Measurements from ENCODE around the gene MNX1. TPM values are rescaled to one million over a fixed set of nuclear protein-coding genes. Genes with fewer than 3 reads are reported as not detected.

The MNX1 gene
- total RNA-seq, 2 experiments from 2014 or later, result not detected

DNA sequence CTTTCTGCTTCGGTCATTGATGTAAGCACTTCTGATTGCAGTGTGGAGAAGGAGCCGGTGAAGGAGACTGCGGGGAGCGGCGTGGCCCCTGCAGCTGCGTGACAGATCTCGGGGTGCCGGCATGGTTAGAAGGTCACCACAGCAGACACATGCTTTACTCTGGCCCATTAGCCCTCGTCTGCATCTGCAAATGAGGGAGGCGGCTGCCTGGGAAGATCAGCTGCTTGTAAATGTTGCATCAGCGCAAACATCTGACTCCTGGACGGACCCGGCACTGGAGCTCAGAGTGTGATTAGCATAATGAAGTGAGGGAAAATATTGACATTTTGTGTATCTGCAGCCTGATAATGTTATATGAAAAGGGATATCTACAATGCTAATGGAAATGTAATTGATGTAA is 30.5 kb upstream of the MNX1 start:
- H3K27me3 Mint-ChIP-seq, result peaks cover 29% of the 10 kb centered on the region
- no peak overlapping the region for H3K27ac Mint-ChIP-seq
- H3K4me3 Mint-ChIP-seq, result no peak overlapping the region
- no peaks in the 10 kb centered on the region for H3K36me3 Mint-ChIP-seq
- H3K4me1 Mint-ChIP-seq, result no peaks in the 10 kb centered on the region
- DNase-seq, result no peak
- H3K9me3 Mint-ChIP-seq, result peaks cover 1% of the 10 kb centered on the region

DNA sequence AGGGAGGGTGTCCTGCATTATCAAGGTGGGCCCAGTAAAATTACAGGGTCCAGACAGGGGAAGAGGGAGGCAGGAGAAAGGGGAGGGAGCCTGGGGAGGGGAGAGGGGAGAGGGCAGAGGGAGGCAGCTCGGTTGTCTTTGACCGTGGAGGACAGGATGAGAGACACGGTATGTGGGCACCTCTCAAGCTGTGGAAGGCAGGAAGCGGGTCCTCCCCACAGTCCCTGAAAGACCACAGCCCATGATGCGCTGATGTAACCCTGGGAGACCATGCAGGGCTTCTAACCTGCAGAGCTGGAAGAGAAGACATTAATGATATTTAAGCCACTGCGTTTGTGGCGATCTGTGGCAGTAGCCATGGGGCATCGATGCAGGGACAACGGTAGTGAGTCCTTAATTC is 27.2 kb upstream of the MNX1 start:
- H3K27me3 Mint-ChIP-seq, result peaks cover 38% of the 10 kb centered on the region

DNA sequence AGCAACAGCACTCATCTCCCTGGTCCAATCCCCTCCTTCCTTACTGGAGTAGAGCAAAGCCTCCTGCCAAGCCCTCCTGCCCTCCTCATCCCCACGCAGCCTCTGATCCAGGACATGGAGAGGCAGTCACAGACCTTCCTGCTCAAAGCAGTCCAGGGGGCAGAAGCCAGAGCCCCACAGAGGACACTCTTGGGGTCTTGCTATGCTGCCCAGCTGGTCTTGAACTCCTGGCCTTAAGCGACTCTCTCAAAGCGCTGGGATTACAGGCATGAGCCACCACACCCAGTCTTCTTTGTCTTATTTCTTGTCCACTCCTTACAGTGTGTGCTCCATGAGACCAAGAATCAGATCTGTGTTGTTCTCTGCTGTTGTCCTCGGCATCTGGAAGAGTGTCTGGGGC is 26.6 kb upstream of the MNX1 start:
- peaks cover 37% of the 10 kb centered on the region for H3K27me3 Mint-ChIP-seq
- H3K4me3 Mint-ChIP-seq, result no peak overlapping the region
- H3K9me3 Mint-ChIP-seq, result peaks cover 1% of the 10 kb centered on the region
- no peaks in the 10 kb centered on the region for H3K4me1 Mint-ChIP-seq
- DNase-seq, result no peak
- H3K27ac Mint-ChIP-seq, result no peak overlapping the region
- no peaks in the 10 kb centered on the region for H3K36me3 Mint-ChIP-seq

More for the DNA sequence above, 27.2 kb upstream of the MNX1 start:
- no peak for DNase-seq
- H3K9me3 Mint-ChIP-seq, result peaks cover 1% of the 10 kb centered on the region
- no peak overlapping the region for H3K27ac Mint-ChIP-seq
- H3K4me1 Mint-ChIP-seq, result no peaks in the 10 kb centered on the region
- H3K36me3 Mint-ChIP-seq, result no peaks in the 10 kb centered on the region
- no peak overlapping the region for H3K4me3 Mint-ChIP-seq

DNA sequence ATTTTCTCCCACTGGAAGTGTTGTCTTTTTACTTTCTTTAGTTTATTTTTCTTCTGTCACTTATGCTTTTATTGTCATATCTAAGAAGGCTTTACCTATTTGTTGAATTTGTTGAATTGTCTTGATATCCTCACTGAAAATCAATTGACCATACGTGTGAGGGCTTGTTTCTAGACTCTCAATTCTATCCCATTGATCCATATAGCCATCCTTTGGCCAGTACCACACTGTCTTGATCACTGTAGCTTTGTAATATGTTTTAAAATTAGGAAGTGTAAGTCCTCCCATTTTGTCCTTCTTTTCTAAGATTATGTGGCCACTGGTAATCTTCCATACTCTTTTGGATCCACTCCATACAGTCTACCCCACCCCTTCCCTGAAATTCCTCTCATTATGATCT is 25.5 kb upstream of the MNX1 start:
- Mint-ChIP-seq H3K36me3 (no peaks in the 10 kb centered on the region), H3K9me3 (peaks cover 1% of the 10 kb centered on the region), H3K4me3 (no peak overlapping the region), H3K4me1 (no peaks in the 10 kb centered on the region), H3K27me3 (peaks cover 43% of the 10 kb centered on the region), H3K27ac (no peak overlapping the region)
- DNase-seq, result no peak

DNA sequence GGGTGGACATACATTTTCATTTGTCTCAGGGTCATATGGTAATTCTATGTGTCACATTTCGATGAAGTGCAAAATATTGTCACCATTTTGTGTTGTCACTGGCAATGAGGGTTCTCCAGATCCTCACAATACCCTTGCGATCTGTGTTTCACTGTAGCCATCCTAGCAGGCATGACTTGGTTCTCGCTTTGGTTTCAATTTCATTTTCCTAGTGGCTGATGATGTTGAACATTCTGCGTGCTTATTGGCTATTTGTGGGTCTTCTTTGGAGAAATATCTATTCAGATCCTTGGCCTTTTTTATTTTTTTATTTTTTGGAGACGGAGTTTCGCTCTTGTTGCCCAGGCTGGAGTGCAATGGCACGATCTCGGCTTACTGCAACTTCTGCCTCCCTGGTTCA is 24.8 kb upstream of the MNX1 start:
- no peak overlapping the region for H3K27ac Mint-ChIP-seq
- H3K9me3 Mint-ChIP-seq, result peaks cover 1% of the 10 kb centered on the region
- no peak overlapping the region for H3K4me3 Mint-ChIP-seq
- H3K4me1 Mint-ChIP-seq, result no peaks in the 10 kb centered on the region
- no peaks in the 10 kb centered on the region for H3K36me3 Mint-ChIP-seq
- H3K27me3 Mint-ChIP-seq, result peaks cover 43% of the 10 kb centered on the region
- DNase-seq, result no peak

DNA sequence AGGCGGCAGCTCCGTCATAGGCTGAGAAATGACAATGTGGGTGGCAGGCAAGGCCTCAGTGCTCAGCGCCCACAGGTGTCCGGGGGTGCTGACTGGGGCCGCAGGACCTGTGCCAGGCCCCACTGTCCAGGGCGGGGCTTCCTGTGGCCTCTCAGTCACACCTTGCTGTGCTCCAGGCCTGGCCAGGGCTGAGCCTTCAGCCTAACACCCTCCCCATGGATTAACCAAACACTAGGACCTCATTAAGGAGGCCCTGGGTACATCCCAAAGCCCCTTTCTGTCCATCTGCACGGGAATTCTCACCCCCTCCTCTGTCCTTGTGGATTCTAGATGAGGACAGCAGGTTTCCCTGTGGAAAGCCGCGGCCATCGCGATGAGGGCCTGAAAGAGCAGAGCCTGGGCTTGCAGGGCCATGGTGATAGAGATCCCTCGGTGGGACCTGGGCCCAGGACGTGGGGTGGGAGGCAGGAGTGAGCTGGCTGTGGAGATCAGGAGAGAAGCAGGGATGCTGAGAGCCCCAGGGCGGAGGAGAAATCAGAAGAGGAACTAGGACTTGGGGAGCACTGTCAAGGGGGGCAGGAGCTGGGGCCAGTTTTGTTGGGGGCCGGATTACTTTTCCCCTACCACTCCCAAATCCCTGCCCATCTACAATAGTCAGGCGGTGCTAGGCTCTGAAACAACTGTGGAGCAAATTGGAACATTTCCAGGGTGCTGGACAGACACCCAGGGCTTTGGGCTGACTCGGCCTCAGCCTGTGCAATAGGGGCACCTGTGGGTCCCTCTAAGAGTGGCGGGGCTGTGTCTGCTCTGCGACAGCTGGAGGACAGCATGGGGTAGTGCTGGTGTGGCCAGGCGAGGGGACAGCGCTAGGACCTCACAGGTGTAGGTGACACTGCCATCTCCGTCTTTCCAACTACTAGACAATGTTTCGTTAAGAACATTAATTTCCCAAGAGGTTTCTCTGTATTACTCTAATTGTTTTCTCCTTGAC is 23.3 kb upstream of the MNX1 start:
- no peak overlapping the region for H3K4me3 Mint-ChIP-seq
- no peak for DNase-seq
- H3K9me3 Mint-ChIP-seq, result peaks cover 1% of the 10 kb centered on the region
- H3K27ac Mint-ChIP-seq, result no peak overlapping the region
- H3K4me1 Mint-ChIP-seq, result no peaks in the 10 kb centered on the region
- no peaks in the 10 kb centered on the region for H3K36me3 Mint-ChIP-seq
- H3K27me3 Mint-ChIP-seq, result peaks cover 50% of the 10 kb centered on the region

DNA sequence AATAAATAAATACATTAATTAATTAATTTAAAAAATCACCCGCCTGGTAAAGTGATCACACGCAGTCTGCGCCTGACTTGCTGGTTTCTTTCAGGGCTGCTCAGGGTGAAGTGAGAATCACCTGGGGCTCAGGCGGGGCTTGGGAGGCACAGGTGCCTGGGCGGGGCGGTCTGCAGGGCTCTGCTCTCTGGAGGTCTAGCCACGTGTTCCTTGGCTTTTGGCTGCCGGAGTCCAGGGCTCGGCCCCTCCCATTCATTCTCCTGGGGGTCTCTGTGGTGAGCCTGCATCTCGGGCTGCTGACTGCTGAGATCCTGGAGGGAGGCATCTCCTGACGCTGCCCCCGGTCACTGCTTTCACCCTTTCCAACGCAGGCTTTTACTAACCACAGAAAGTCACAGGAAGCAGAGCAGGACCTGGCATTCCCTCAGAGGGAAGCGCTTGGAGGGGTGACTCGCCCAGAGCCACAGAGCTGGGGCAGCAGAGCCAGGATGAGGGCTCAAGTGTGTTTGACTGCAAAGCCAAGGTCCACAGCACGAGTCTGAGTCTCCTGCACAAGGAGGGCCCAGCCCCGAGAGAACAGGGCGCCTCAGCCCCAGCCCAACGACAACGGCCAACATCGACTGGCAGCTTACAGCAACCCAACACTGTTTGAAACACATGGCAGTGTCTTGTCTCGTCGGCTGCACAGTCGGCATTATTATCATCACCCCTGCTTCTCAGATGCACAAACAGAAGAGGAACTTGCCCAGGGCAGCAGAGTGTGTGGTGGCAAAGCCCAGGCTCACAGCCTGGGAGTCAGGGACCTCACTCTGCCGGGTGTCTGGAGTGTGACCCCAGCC is 22.4 kb upstream of the MNX1 start:
- peaks cover 1% of the 10 kb centered on the region for H3K9me3 Mint-ChIP-seq
- no peaks in the 10 kb centered on the region for H3K4me1 Mint-ChIP-seq
- peaks cover 56% of the 10 kb centered on the region for H3K27me3 Mint-ChIP-seq
- no peak overlapping the region for H3K4me3 Mint-ChIP-seq
- H3K27ac Mint-ChIP-seq, result no peak overlapping the region
- H3K36me3 Mint-ChIP-seq, result no peaks in the 10 kb centered on the region
- DNase-seq, result no peak

DNA sequence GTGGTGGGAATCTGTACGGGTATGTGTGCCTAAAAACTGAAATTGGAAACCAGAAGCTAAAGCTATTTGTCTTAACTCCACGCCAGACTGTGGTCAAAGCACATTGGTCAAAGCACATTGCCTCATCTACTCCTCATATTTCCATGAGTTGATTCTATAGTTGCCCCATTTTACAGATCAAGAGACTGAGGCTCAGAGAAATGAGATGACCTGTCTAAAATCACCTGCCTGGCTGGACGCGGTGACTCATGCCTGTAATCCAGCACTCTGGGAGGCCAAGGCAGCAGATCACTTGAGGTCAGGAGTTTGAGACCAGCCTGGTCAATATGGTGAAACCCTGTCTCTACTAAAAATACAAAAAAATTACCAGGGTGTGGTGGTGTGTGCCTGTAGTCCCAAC is 21.7 kb upstream of the MNX1 start:
- H3K4me3 Mint-ChIP-seq, result no peak overlapping the region
- no peaks in the 10 kb centered on the region for H3K36me3 Mint-ChIP-seq
- no peaks in the 10 kb centered on the region for H3K4me1 Mint-ChIP-seq
- H3K9me3 Mint-ChIP-seq, result peaks cover 1% of the 10 kb centered on the region
- no peak for DNase-seq
- H3K27ac Mint-ChIP-seq, result no peak overlapping the region
- H3K27me3 Mint-ChIP-seq, result peaks cover 55% of the 10 kb centered on the region

DNA sequence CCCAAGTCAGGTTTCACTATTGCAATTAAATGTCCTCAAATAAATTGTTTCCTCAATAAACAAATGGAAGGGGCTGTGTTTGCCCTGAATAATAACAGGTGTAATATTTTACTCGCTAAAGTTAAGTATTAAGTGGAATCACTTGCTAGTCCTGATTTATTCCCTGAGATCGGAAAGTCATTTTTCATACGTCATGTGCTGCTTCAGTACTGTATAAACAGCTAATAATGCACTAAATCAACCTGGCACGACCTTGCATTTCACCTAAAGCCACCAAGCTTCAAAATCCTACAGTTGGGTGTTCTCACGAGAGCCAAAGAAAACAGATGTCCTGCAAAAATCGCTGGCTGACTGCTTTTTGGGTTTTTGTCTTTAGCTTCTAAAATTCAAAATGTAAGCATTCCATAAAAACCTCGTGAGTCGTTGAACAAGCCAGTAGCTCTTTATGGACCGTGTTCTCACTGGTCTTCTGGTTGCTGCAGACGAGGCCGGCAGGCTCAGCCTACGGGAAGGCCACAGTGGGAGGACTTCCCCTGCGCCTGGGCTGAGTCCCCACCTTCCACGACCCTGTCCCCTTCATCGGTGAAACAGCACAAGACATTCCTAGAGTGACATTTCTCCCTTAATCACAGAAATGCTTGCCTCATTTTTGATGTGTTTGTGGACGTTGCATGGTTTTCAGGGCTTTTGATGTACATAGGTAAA is 17.9 kb upstream of the MNX1 start:
- no peak for DNase-seq
- Mint-ChIP-seq H3K9me3 (no peaks in the 10 kb centered on the region), H3K27ac (no peak overlapping the region), H3K4me3 (no peak overlapping the region), H3K4me1 (no peaks in the 10 kb centered on the region), H3K36me3 (no peaks in the 10 kb centered on the region), H3K27me3 (peaks cover 69% of the 10 kb centered on the region)

DNA sequence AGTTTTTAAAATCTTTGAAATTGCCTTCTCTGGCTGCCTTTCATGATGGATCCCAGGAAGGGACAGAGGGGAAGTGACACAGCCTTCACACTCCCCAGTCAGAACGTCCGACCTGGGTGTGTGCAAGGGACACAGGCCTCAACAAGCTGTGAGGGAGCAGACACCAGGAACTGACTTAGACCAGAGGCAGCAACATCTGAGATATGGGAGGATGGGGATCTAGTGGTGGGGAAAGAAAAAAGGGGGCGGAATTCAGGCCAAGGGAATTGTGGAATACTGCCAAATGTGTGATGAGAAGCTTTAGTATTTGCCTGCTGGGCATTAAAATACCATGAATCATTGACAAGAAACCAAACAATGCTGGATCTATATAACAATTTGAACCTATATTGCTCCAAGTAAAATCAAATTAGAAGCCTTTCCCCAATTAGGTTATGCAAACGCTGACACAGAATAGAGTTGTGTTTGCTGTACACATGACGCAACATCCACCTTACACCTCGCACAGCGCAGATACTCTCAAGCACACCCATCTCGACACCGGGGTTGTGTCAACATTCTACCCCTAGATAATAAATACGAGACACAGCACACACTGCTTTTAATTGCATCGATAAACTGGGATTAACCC is 17.2 kb upstream of the MNX1 start:
- Mint-ChIP-seq H3K9me3 (no peaks in the 10 kb centered on the region), H3K36me3 (no peaks in the 10 kb centered on the region)

DNA sequence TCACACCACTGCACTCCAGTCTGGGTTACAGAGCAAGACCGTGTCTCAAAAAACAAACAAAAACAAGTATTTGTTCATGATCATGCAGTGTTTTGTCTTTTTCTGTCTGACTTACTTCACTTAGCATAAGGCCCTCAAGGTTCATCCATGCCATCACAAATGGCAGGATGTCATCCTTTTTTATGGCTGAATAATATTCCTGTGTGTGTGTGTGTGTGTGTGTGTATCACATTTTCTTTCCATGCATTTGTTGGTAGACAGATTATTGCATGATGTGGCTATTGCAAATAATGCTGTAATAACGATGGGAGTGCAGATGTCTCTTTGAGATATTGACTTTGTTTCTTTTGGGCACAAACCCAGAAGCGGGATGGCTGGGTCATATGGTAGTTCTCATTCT is 14.3 kb upstream of the MNX1 start:
- H3K9me3 Mint-ChIP-seq, result no peaks in the 10 kb centered on the region
- no peak for DNase-seq
- H3K4me3 Mint-ChIP-seq, result no peak overlapping the region
- no peak overlapping the region for H3K27ac Mint-ChIP-seq
- H3K27me3 Mint-ChIP-seq, result peaks cover 88% of the 10 kb centered on the region
- no peaks in the 10 kb centered on the region for H3K36me3 Mint-ChIP-seq
- peaks cover 11% of the 10 kb centered on the region for H3K4me1 Mint-ChIP-seq

More for the DNA sequence above, 17.2 kb upstream of the MNX1 start:
- Mint-ChIP-seq H3K27ac (no peak overlapping the region), H3K4me3 (no peak overlapping the region), H3K4me1 (peaks cover 2% of the 10 kb centered on the region), H3K27me3 (peaks cover 76% of the 10 kb centered on the region)
- DNase-seq, result no peak

DNA sequence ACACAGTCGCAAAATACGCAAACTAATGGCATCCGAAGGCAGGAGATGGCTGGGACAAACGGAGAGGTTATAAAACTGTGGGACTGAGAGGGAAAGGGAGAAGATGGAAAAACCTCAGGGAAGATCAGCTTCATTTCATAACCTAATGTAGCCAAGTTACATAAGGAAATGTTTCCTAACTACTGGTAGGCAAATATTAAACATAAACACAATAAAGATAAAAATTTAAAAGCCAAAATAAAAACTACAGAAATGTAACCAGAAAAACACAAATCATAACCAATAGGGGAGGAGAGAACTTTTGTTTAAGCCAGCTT is 13.1 kb upstream of the MNX1 start:
- H3K36me3 Mint-ChIP-seq, result no peaks in the 10 kb centered on the region
- peaks cover 16% of the 10 kb centered on the region for H3K4me1 Mint-ChIP-seq
- H3K27ac Mint-ChIP-seq, result no peak overlapping the region
- H3K27me3 Mint-ChIP-seq, result peaks cover 89% of the 10 kb centered on the region
- no peak overlapping the region for H3K4me3 Mint-ChIP-seq
- H3K9me3 Mint-ChIP-seq, result no peaks in the 10 kb centered on the region
- DNase-seq, result no peak

DNA sequence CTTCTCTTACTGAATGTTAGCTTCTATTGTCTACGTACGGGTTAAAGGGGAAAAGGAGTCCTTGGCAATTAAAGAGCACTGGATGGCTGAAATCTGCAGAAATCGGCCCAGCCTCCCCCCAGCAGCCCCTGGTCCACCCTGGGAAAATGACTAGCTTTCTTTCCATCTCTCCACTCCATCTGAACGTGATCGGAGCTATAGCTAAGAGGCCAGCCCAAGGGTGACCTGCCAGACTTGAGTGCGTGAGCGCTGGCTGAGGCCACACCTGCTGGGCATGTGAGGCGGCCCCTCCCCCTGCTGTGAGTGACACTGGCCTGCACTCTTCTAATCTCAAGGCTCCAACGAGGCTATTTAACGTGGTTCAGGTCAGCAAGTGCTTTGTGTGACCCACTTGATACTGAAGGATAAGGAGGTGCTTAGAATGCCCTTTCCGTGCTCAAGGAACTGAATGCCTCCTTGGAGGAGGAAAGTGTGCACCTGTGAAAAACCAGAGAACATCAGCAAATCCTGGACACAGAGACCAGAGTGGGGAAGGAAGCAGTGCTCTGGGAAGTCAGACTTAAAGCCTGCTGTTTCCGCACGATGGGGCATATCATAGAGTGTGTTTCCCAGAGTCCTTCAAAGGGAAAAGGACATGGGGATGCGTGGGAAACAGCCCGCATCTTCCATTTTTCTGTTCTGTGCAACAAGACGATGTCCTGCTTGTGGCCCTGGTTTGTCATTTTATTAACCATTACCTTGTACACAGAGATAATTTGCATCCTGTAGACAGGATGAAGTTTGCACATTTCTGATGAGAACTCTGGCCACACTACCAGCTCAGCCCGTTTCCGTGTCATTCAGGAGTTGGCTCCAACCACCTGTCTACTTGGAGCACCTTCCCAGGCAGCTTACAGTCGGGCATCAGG is 12.5 kb upstream of the MNX1 start:
- Mint-ChIP-seq H3K4me1 (peaks cover 18% of the 10 kb centered on the region), H3K9me3 (no peaks in the 10 kb centered on the region), H3K36me3 (no peaks in the 10 kb centered on the region), H3K27me3 (peaks cover 89% of the 10 kb centered on the region), H3K4me3 (no peak overlapping the region), H3K27ac (no peak overlapping the region)
- no peak for DNase-seq

All from activated naive CD8-positive, alpha-beta T cell treated with anti-CD3 and anti-CD28 coated beads for 36 hours (primary cell).